Loucy (cell line): ENCODE data around the gene GRM6.

Experiments
- H2AFZ ChIP-seq: fragments of 200-600 bp; sonication (generic); 2 replicates; pipeline ENCODE4 v1.6.0; 2016; ENCODE audit warnings: antibody characterized with exemption, mild to moderate bottlenecking, low read length, moderate library complexity
- H3F3A ChIP-seq: fragments of 200-600 bp; 2 replicates; pipeline ENCODE4 v1.6.0; 2016; ENCODE audit warnings: antibody characterized with exemption, low read depth, mild to moderate bottlenecking
- H3K27me3 ChIP-seq: fragments of 200-600 bp; sonication (generic); 2 replicates; pipeline ENCODE4 v1.6.1; 2014; ENCODE audit warnings: low read length, mild to moderate bottlenecking; ENCODE audit not compliant: insufficient read depth, poor library complexity, severe bottlenecking
- H3K36me3 ChIP-seq: fragments of 200-600 bp; sonication (generic); 2 replicates; pipeline ENCODE4 v1.6.1; 2016; ENCODE audit warnings: low read length; ENCODE audit not compliant: insufficient read depth
- H3K4me1 ChIP-seq: fragments of 200-600 bp; sonication (generic); 2 replicates; pipeline ENCODE4 v1.5.1; 2014; ENCODE audit warnings: low read length, mild to moderate bottlenecking; ENCODE audit not compliant: insufficient read depth, poor library complexity, severe bottlenecking
- H3K4me2 ChIP-seq: fragments of 200-600 bp; sonication (generic); 2 replicates; pipeline ENCODE4 v1.6.0; 2014; ENCODE audit warnings: antibody characterized with exemption, low read length, low read depth, mild to moderate bottlenecking; ENCODE audit not compliant: poor library complexity, severe bottlenecking
- H3K4me3 ChIP-seq: fragments of 200-600 bp; sonication (generic); 2 replicates; pipeline ENCODE4 v1.5.1; 2014; ENCODE audit warnings: low read length, mild to moderate bottlenecking, mixed read lengths; ENCODE audit not compliant: poor library complexity, severe bottlenecking
- H3K79me2 ChIP-seq: fragments of 200-600 bp; sonication (generic); 2 replicates; pipeline ENCODE4 v1.6.1; 2014; ENCODE audit warnings: low read length; ENCODE audit not compliant: insufficient read depth
- H3K9ac ChIP-seq: fragments of 200-600 bp; sonication (generic); 2 replicates; pipeline ENCODE4 v1.6.0; 2014; ENCODE audit warnings: mild to moderate bottlenecking, low read depth, low read length, moderate library complexity; ENCODE audit not compliant: poor library complexity, severe bottlenecking
- H3K9me2 ChIP-seq: fragments of 200-600 bp; sonication (generic); replicated peaks from 2 replicates; pipeline ENCODE4 v1.6.1; 2016; ENCODE audit warnings: low read depth, low read length, mixed read lengths
- H3K9me3 ChIP-seq: fragments of 200-600 bp; sonication (generic); 2 replicates; pipeline ENCODE4 v1.6.1; 2014; ENCODE audit warnings: mild to moderate bottlenecking, antibody characterized with exemption, low read length, low read depth; ENCODE audit not compliant: insufficient read depth
- H4K20me1 ChIP-seq: fragments of 200-600 bp; sonication (generic); 2 replicates; pipeline ENCODE4 v1.6.0; 2014; ENCODE audit warnings: antibody characterized with exemption, low read length, mild to moderate bottlenecking; ENCODE audit not compliant: insufficient read depth, poor library complexity, severe bottlenecking
- CTCF ChIP-seq: fragments of 200-600 bp; sonication (generic); conservative IDR thresholded peaks from 2 replicates; pipeline ENCODE4 v1.5.1; 2014; ENCODE audit warnings: mild to moderate bottlenecking, antibody characterized with exemption, low read length
- EZH2phosphoT487 ChIP-seq: fragments of 200-600 bp; IDR thresholded peaks from 2 replicates; pipeline ENCODE4 v1.6.1; 2018; ENCODE audit warnings: antibody characterized with exemption, mild to moderate bottlenecking, moderate library complexity, borderline replicate concordance

Gene GRM6

GRCh38 chr5:178994580-178995340 lies at the start of gene GRM6:
TSS of gene GRM6 (minus strand) at chr5:178995320. CDS start at chr5:178994944, 376 bp downstream.
- Histone ChIP-seq H2AFZ (no peak within 1 kb of the TSS), H4K20me1 (no peaks in the 10 kb centered on the region), H3K9me2 (no peaks in the 10 kb centered on the region), H3F3A (no peaks in the 10 kb centered on the region), H3K4me2 (no peak within 1 kb of the TSS), H3K36me3 (no peaks in the 10 kb centered on the region), H3K79me2 (no peaks in the 10 kb centered on the region), H3K4me1 (no peaks in the 10 kb centered on the region), H3K9me3 (no peaks in the 10 kb centered on the region), H3K4me3 (no peak within 1 kb of the TSS), H3K9ac (no peak within 1 kb of the TSS), H3K27me3 (no peaks in the 10 kb centered on the region)
- TF ChIP-seq CTCF (no peak), EZH2phosphoT487 (no peak)

GRCh38 chr5:179044765-179045164 lies 49.6 kb upstream of the GRM6 start:
- H4K20me1 ChIP-seq, result no peaks in the 10 kb centered on the region
- no peak overlapping the region for H2AFZ ChIP-seq
- no peaks in the 10 kb centered on the region for H3K79me2 ChIP-seq
- no peaks in the 10 kb centered on the region for H3K4me1 ChIP-seq
- no peaks in the 10 kb centered on the region for H3F3A ChIP-seq
- H3K4me2 ChIP-seq, result no peak overlapping the region
- no peak for TF ChIP-seq CTCF
- no peak for TF ChIP-seq EZH2phosphoT487
- H3K9me3 ChIP-seq, result no peaks in the 10 kb centered on the region
- H3K9ac ChIP-seq, result no peak overlapping the region
- no peaks in the 10 kb centered on the region for H3K9me2 ChIP-seq
- no peaks in the 10 kb centered on the region for H3K27me3 ChIP-seq
- H3K4me3 ChIP-seq, result no peak overlapping the region
- no peaks in the 10 kb centered on the region for H3K36me3 ChIP-seq

- H3F3A ChIP-seq, result no peaks in the 10 kb centered on the region
- no peaks in the 10 kb centered on the region for H3K4me1 ChIP-seq
- no peaks in the 10 kb centered on the region for H3K9me3 ChIP-seq
- no peaks in the 10 kb centered on the region for H3K79me2 ChIP-seq
- no peak overlapping the region for H3K4me3 ChIP-seq
- no peak overlapping the region for H3K9ac ChIP-seq
- H3K4me2 ChIP-seq, result no peak overlapping the region
- TF ChIP-seq EZH2phosphoT487, result no peak
- H3K36me3 ChIP-seq, result no peaks in the 10 kb centered on the region
- no peaks in the 10 kb centered on the region for H3K27me3 ChIP-seq
- no peaks in the 10 kb centered on the region for H4K20me1 ChIP-seq
- no peak overlapping the region for H2AFZ ChIP-seq
- H3K9me2 ChIP-seq, result no peaks in the 10 kb centered on the region
Measured at GRCh38 chr5:179033004-179033580, 38.0 kb upstream of the GRM6 start.
